SKM-1 treated with dmso at 0.1 percent for 144 hours (cell line): Measurements from ENCODE around the gene COL17A1.

Experiments
- DNase-seq: peaks from one replicate; lab custom pipeline; 2025; ENCODE audit not compliant: unreplicated experiment; lab: John Stamatoyannopoulos, UW

Gene COL17A1

GRCh38 chr10:104034401-104035193 lies 51.1 kb downstream of the COL17A1 start:
- DNase-seq, result no peak

DNA sequence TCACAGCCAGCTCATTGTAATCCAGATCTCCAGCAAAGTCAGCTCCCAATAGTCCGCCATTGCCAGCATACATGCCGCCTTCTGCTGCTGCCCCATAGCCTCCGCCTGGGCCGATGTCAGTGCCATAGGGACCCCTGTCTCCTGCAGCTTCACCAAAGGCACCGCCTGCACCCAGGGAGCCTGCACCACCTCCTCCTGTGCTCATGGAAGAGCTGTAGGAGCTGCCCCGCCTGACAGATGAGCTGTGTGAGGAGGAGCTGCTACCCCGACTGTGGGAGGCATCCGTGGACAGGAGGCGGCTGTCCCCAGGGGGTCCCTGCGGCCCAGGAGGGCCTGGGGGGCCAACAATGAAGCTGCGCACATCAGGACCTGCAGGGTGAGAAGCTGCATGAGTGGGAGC lies 51.7 kb downstream of the COL17A1 start:
- DNase-seq, result no peak

DNA sequence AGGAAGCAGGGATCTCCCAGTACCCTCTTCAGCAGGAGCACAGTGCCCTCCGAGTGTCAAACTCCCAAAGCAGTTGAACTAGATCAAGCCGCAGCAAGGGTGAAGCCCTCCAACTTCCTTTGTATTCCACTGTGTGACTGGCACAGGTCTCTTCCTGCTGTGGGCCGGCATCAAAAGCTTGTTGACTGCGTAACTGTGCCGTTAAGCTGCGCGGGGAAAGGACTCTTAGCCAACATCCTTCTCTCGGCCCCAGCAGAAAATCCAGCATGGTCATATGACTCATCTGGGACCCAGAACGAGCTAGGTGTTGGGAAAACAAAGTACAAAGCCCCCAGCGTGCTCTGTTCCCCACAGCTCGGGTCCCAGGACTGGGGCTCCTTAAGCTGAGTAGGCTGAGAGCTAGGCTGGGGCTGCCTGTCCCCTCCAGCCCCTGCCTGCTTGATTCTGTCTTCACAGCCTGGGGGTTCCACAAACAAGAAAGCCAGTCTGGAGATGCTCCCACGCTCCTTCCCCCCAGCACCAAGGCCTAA lies 52.2 kb downstream of the COL17A1 start:
- no peak for DNase-seq

GRCh38 chr10:104032144-104032775 lies 53.4 kb downstream of the COL17A1 start:
- DNase-seq, result peak; percentile 36

DNA sequence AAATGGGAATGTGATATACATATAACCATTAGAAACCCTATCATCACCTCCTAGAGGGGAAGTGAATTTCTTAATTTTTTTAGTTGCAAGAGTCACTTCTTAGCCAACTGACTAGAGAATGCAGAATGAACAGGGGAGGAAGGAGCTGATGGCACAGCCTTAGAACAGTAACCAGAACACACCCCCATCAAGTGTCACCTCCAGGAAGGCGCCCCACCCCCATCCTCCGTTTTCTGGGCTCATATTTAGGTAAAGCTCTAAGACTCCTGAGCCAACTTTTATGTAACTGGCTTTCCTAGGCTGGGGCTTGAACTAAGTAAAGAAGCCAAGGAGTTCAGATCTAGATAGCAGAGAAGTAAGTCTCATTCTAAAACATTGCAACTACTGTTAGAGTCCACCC lies 54.0 kb downstream of the COL17A1 start:
- DNase-seq, result no peak

GRCh38 chr10:104029521-104029860 lies 56.2 kb downstream of the COL17A1 start:
- DNase-seq, result no peak

DNA sequence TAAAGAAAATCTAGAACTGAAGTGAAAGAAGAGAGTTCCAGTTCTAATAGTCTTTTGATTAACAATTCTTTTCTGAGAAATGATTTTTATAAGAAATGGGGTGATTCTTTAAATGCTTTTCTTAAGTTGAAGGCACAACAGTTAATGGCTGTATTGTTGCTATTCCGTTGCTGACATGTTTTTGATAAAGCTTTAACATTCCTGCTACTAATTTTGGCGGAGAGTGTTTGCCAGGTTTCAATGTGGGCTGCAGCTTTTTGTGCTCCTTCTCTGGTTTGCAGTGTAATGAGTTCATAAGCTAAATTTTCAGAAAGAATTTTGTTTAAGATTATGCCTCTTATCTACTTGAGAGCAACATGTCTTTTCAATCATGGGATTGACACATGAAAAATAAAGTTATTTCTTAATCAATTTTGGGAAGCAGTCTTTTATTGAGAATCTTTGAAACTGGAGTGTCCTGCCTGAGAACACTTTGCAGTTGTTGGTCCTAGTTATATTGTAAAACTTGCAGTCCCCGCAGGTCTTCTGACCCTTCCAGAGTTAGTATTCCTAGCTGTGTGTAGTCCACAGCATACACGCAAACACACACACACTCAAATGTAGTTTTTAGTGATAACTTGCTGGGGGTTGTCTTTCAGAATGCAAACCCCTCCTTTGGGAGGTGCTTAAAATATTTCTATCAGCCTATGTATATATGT lies 56.7 kb downstream of the COL17A1 start:
- no peak for DNase-seq

DNA sequence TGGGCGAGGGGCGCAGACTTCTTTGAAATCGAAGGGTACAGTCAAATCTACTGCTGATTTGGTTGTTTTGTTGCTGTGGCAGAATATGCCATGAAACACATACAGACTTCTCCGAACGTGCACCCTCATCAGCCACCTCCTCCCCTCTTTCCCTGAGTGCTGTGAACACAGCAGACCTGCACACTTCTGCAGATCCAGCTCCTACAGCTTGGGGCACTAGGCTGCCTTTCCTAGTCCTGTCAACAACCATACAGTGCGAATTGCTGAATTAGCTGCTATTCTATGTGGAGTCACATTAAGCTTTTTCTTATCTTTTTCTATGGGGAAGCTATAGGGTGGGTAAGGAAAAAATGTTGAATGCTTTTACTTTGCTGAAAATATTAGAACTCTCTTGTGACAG lies 57.5 kb downstream of the COL17A1 start:
- no peak for DNase-seq

GRCh38 chr10:104026762-104027161 lies 58.9 kb downstream of the COL17A1 start:
- DNase-seq, result no peak

- no peak for DNase-seq
Observed at GRCh38 chr10:104025524-104025923, 60.2 kb downstream of the COL17A1 start.

- no peak for DNase-seq
Observed at GRCh38 chr10:104022026-104022425, 63.7 kb downstream of the COL17A1 start.

GRCh38 chr10:104021246-104021645 lies 64.4 kb downstream of the COL17A1 start:
- DNase-seq, result no peak

GRCh38 chr10:104020020-104020419 lies 65.7 kb downstream of the COL17A1 start:
- DNase-seq, result no peak

GRCh38 chr10:104018471-104018870 lies 67.2 kb downstream of the COL17A1 start:
- DNase-seq, result no peak

DNA sequence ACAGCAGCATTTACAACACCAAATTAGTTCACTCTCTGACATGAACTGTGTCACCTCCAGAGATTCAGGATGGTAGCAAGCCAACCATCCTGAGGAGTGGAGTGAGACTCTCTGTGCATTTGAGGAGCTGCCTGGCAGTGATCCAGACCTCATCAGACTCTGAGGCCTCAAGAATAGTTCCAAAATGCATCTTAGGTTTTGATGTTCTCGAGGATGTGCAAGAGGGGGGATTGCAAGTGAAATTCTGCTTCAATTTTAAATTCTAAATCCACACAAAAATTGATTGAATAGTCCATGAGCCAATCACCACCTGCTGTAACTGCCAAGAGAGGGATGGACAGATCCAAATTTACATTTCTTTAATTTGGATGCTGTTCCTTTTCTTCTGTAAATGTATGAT lies 69.0 kb downstream of the COL17A1 start:
- DNase-seq, result no peak

- no peak for DNase-seq
Observed at GRCh38 chr10:104014176-104014575, 71.5 kb downstream of the COL17A1 start.

DNA sequence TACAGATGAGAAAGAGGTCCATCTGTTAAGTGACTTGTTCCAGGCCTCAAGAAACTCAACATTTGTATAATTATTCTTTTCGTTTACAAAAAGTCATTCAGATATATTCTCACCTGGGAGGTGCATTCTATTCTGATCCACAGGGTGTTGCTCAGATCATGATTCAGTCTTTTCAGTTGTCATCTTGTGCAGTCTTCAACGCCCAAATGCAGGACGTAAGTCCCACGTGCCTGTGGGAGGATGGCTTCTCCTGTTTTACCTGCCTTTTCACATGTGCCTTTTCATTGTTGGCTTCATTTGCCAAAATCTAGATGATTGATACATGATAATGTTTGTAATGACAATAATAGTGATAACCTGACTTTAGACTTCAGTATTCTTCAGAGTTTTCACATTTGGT lies 72.2 kb downstream of the COL17A1 start:
- DNase-seq, result no peak

DNA sequence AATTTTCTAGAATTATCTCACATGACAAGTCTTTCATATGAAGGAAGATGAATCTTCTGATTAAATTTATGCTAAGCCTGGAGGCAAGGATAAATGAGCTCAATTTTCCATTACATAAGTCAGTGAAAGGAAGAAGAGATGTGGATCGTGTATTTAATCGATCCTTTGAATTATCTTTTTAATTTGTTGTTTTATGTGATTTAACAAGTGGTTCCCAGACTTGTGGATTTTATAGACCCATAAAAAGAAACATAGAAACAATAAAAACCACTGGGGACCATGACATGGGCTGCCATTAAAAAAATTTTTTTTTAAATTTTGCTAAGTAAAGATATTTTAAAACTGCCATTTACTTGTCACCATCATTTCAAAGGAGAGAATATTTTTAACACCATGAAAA lies 73.8 kb downstream of the COL17A1 start:
- no peak for DNase-seq

DNA sequence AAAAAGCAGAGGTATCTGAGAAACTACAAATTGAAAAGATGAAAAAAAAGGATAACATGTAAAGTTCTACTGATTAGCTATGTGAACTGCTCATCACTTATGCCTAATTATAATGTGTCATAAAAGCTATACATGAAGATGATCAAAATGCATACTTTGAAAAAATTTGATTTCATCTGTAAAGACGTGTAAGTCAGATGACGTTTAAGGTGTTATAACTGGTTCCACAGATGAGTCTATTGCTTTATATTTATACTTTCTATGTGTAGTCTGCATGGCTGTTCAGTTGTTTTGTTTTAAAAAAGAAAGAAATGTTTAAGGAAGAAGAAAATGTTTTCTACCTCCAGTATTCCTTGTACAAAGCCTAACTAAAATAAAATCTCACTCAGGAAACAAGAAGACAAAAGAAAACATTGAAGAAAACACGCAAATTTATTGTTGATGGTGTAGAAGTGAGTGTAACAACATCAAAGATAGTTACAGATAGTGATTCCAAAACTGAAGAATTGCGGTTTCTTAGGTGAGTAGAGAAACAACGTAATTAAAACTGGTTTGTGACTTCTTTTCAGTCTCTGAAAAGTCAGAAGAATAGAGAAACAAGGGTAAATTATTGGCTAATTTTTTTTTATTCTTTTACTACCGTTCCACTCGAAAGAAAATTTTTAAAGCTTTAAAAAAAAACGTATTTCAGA lies 80.4 kb downstream of the COL17A1 start:
- no peak for DNase-seq

DNA sequence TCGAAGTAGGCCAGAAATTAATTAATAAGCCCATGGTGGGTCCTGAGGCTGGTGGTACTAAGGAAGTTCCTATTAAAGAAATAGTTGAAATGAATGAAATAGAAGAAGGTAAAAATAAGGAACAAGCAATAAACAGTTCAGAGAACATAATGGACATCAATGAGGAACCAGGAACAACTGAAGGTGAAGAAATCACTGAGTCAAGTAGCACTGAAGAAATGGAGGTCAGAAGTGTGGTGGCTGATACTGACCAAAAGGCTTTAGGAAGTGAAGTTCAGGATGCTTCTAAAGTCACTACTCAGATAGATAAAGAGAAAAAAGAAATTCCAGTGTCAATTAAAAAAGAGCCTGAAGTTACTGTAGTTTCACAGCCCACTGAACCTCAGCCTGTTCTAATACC lies 82.8 kb downstream of the COL17A1 start:
- DNase-seq, result peak; percentile 74

DNA sequence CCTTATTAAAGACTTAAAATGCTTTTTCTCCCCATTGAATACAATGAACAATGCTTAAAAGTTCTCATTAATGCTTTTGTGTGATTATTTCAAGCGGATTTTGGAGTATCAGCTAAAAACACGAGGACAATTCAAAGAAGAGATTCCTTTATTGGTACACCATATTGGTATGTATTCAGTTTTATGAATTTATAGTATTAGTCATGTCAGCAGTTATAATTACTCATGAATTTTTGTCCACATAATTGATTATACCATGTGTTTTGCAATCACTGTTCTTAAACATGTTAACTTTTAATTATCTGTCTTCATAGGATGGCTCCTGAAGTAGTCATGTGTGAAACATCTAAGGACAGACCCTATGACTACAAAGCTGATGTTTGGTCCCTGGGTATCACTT lies 86.9 kb downstream of the COL17A1 start:
- DNase-seq, result no peak
